Choroid plexus epithelial cell (primary cell): ENCODE measurements around the gene NAA10.
"Not testable (repeated sequence)": the region's sequence is repeated elsewhere in the genome, so short reads cannot be mapped to it uniquely, and the experiment has no call there.

Source experiments
- DNase-seq: peaks from one replicate; pipeline ENCODE4 v3.0.0-alpha.2; 2010; ENCODE audit warnings: low read depth
- H3K4me3 ChIP-seq: 2 replicates; pipeline ENCODE4 v1.5.1; 2011; ENCODE audit warnings: low read depth, mild to moderate bottlenecking, control low read depth, low read length, moderate library complexity
- TF ChIP-seq, protein P1 (sequence below): conservative IDR thresholded peaks from 2 replicates; pipeline ENCODE4 v1.5.1; 2011; ENCODE audit warnings: low read depth, mild to moderate bottlenecking, control low read depth, inconsistent platforms, low read length, moderate library complexity

The NAA10 gene

GRCh38 chrX:153934762-153935325 lies at the start of gene NAA10:
NAA10 (minus strand) TSS chrX:153935037; CDS start chrX:153934904, 133 bp downstream.
- DNase-seq: peak; percentile 69
- TF ChIP-seq, protein P1, sequence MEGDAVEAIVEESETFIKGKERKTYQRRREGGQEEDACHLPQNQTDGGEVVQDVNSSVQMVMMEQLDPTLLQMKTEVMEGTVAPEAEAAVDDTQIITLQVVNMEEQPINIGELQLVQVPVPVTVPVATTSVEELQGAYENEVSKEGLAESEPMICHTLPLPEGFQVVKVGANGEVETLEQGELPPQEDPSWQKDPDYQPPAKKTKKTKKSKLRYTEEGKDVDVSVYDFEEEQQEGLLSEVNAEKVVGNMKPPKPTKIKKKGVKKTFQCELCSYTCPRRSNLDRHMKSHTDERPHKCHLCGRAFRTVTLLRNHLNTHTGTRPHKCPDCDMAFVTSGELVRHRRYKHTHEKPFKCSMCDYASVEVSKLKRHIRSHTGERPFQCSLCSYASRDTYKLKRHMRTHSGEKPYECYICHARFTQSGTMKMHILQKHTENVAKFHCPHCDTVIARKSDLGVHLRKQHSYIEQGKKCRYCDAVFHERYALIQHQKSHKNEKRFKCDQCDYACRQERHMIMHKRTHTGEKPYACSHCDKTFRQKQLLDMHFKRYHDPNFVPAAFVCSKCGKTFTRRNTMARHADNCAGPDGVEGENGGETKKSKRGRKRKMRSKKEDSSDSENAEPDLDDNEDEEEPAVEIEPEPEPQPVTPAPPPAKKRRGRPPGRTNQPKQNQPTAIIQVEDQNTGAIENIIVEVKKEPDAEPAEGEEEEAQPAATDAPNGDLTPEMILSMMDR: no peak
- H3K4me3 ChIP-seq: peak within 1 kb of the TSS; percentile 70

DNA sequence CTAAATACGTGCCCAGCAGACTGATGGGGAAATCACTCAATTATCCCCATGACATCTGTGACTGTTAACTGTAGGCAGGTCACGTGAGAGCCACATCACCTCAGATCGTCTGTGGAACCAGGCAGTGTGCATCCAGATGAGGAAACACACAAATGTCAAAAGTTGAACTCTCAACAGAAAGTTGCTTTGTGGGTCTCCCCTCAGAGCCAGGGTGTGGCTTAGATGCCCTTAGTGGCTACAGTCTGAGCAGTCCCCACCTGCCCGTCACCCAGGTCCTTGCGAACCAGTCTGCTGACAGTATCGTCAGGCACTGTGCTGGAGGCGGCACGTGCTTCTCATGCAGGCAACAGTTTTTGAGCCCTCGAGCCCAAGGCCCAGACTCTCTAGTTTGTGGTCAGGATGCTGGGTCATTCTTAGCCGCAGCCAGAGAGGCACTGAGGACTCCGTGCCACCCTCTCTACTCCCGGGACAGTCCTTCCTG lies 48.5 kb upstream of the NAA10 start:
- no peak overlapping the region for H3K4me3 ChIP-seq
- TF ChIP-seq, protein P1: no peak
- DNase-seq: no peak

DNA sequence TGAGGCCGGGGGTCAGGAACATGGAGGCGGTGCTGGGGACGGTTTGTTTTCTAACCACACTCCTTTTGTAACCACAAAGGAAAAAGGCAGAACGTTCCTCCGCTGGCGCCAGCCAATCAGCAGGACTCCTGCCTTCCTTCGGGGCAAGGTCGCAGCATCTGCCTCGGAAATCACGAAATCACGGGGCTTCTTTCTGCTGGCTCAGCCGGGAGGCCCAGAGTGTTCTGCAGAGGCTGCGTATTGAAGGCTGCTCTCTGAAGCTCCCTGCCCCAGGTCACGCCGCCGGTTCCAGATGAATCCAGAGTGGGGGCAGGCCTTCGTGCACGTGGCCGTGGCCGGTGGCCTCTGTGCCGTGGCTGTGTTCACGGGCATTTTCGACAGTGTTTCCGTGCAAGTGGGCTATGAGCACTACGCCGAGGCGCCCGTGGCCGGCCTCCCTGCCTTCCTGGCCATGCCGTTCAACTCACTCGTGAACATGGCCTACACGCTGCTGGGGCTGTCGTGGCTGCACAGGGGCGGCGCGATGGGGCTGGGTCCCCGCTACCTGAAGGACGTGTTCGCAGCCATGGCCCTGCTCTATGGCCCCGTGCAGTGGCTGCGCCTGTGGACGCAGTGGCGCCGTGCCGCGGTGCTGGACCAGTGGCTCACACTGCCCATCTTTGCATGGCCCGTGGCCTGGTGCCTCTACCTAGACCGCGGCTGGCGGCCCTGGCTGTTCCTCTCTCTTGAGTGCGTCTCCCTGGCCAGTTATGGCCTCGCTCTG lies 47.1 kb upstream of the NAA10 start:
- no peak overlapping the region for H3K4me3 ChIP-seq
- TF ChIP-seq, protein P1: no peak
- DNase-seq: peak; percentile 94

- DNase-seq: no peak
- TF ChIP-seq, protein P1: no peak
- H3K4me3 ChIP-seq: no peak overlapping the region
Observed at GRCh38 chrX:153981231-153981630, 46.4 kb upstream of the NAA10 start.

DNA sequence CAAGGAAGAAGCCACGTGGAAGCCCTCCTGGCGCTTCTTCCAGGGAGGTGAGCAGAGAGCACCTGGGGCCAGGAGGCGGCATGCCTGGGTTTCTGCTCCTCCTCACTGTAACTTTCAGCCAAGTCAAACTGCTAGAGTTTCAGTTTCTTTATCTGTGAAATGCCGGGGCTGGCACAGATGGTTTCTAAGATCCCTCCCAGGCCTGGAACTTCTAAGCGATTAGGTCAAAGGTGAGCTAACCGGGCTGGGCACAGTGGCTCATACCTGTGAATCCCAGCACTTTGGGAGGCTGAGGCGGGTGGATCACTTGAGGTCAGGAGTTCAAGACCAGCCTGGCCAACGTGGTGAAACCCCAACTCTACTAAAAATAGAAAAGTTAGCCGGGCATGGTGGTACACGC lies 45.6 kb upstream of the NAA10 start:
- not testable (repeated sequence) for H3K4me3 ChIP-seq

GRCh38 chrX:153974726-153975286 lies 40.0 kb upstream of the NAA10 start:
- no peak overlapping the region for H3K4me3 ChIP-seq
- TF ChIP-seq, protein P1: no peak
- DNase-seq: no peak

More for the DNA sequence above, 45.6 kb upstream of the NAA10 start:
- not testable (repeated sequence) for DNase-seq

DNA sequence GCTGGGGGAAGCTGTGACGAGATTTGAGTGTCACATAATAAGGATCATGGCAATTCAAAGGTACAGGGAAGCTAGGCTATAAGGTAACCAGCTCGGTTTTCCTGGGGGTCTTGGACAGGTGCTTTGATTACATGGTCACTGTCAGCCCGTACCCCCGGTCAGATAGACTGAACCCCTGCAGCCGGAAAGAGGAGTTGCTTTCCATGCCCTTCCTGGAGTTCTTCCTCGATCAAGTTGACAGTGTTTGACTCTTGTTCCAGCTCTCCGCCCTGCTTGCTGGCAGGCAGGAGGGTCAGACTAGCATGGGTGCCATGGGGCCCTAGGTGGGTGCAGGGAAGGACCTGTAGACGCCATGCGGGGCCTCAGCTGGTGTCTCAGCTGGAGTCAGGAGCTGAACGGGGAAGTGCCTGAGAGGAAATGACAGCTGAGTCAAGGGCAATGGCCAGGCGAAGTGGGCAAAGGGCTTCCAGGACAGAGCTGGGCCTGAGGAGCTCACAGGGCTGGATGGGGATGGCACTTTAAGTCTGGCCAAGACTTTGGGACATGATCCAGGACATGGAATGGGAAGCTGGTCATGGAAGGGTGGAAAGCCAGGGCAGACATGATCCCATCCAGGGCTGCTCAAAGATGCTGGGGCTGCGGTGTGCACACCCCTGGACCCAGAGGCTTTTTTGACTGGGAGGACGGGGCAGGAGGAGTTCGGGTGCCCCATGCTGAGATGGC lies 39.3 kb upstream of the NAA10 start:
- TF ChIP-seq, protein P1: no peak
- H3K4me3 ChIP-seq: no peak overlapping the region
- DNase-seq: no peak
